WERI-Rb-1 (cell line): ENCODE measurements around the gene RNF112.

Experiments used
- DNase-seq: peaks from one replicate; pipeline ENCODE4 v3.0.0-alpha.2; 2020
- H3K27ac ChIP-seq: fragments of 250-450 bp; sonication (Bioruptor Pico); 2 replicates; pipeline ENCODE4 v1.5.1; 2020; ENCODE audit warnings: mild to moderate bottlenecking, moderate library complexity
- H3K27me3 ChIP-seq: fragments of 250-450 bp; sonication (Bioruptor Pico); 2 replicates; pipeline ENCODE4 v1.5.1; 2021; ENCODE audit warnings: mild to moderate bottlenecking, low read depth, moderate library complexity; ENCODE audit not compliant: insufficient read depth, severe bottlenecking
- H3K36me3 ChIP-seq: fragments of 250-450 bp; sonication (Bioruptor Pico); 2 replicates; pipeline ENCODE4 v1.5.1; 2020; ENCODE audit warnings: mild to moderate bottlenecking, moderate library complexity
- H3K4me3 ChIP-seq: 2 replicates; pipeline ENCODE4 v1.5.1; 2011; ENCODE audit warnings: low read depth, mild to moderate bottlenecking, control low read depth, low read length
- H3K9me3 ChIP-seq: fragments of 250-450 bp; sonication (Bioruptor Pico); 2 replicates; pipeline ENCODE4 v1.5.1; 2021; ENCODE audit warnings: mild to moderate bottlenecking, moderate library complexity; ENCODE audit not compliant: severe bottlenecking
- CTCF ChIP-seq: IDR thresholded peaks from 2 replicates; pipeline ENCODE4 v1.5.1; 2011; ENCODE audit warnings: low read depth, mild to moderate bottlenecking, control low read depth, inconsistent platforms, low read length

The RNF112 gene

GRCh38 chr17:19448341-19449268 lies 37.6 kb downstream of the RNF112 start:
- no peak for TF ChIP-seq CTCF
- H3K36me3 ChIP-seq = no peaks in the 10 kb centered on the region
- H3K9me3 ChIP-seq = peaks cover 12% of the 10 kb centered on the region
- no peaks in the 10 kb centered on the region for H3K27me3 ChIP-seq
- no peak overlapping the region for H3K27ac ChIP-seq
- no peak overlapping the region for H3K4me3 ChIP-seq
- DNase-seq = no peak

- no peak for TF ChIP-seq CTCF
- DNase-seq = no peak
- Histone ChIP-seq H3K9me3 (peaks cover 8% of the 10 kb centered on the region), H3K27ac (no peak overlapping the region), H3K36me3 (no peaks in the 10 kb centered on the region), H3K27me3 (no peaks in the 10 kb centered on the region), H3K4me3 (no peak overlapping the region)
These were observed 38.6 kb downstream of the RNF112 start for GRCh38 chr17:19449656-19450055.

- Histone ChIP-seq H3K36me3 (no peaks in the 10 kb centered on the region), H3K27ac (no peak overlapping the region), H3K4me3 (no peak overlapping the region), H3K9me3 (no peaks in the 10 kb centered on the region), H3K27me3 (no peaks in the 10 kb centered on the region)
- DNase-seq = no peak
- no peak for TF ChIP-seq CTCF
These were observed 42.3 kb downstream of the RNF112 start for GRCh38 chr17:19453296-19453695.

- H3K27me3 ChIP-seq = no peaks in the 10 kb centered on the region
- no peak for TF ChIP-seq CTCF
These were observed 43.0 kb downstream of the RNF112 start for GRCh38 chr17:19454074-19454473.

GRCh38 chr17:19456016-19456927 lies 45.2 kb downstream of the RNF112 start:
- H3K4me3 ChIP-seq = no peak overlapping the region
- H3K27me3 ChIP-seq = no peaks in the 10 kb centered on the region
- no peaks in the 10 kb centered on the region for H3K36me3 ChIP-seq
- peak overlapping the region; percentile 91 for H3K27ac ChIP-seq
- DNase-seq = no peak
- no peaks in the 10 kb centered on the region for H3K9me3 ChIP-seq
- TF ChIP-seq CTCF = no peak

More at GRCh38 chr17:19454074-19454473, 43.0 kb downstream of the RNF112 start:
- Histone ChIP-seq H3K4me3 (no peak overlapping the region), H3K27ac (no peak overlapping the region), H3K9me3 (no peaks in the 10 kb centered on the region), H3K36me3 (no peaks in the 10 kb centered on the region)
- no peak for DNase-seq
